Left renal cortex interstitium (tissue), 4 donors: Measurements from ENCODE around the gene IGFALS. TPM values are rescaled to one million over a fixed set of nuclear protein-coding genes. Genes with fewer than 3 reads are reported as not detected.

Experiments
- DNase-seq, 4 donors: peaks; one replicate each; pipeline ENCODE4 v3.0.0-alpha.2; 2013; ENCODE audit warnings: low read depth in 4 of 4, low spot score in 2 of 4, missing footprints in 1 of 4
- polyA plus RNA-seq, 4 donors: library from polyadenylated mRNA; unstranded; fragments of 120-200 nt; gene quantifications; one replicate each; pipeline ENCODE4 v1.2.1, GENCODE V29; 2013; ENCODE audit not compliant: insufficient read length in 4 of 4

The IGFALS gene
- polyA plus RNA-seq, 4 donors: 2.4 to 4.3 (median 3.4) TPM

DNA sequence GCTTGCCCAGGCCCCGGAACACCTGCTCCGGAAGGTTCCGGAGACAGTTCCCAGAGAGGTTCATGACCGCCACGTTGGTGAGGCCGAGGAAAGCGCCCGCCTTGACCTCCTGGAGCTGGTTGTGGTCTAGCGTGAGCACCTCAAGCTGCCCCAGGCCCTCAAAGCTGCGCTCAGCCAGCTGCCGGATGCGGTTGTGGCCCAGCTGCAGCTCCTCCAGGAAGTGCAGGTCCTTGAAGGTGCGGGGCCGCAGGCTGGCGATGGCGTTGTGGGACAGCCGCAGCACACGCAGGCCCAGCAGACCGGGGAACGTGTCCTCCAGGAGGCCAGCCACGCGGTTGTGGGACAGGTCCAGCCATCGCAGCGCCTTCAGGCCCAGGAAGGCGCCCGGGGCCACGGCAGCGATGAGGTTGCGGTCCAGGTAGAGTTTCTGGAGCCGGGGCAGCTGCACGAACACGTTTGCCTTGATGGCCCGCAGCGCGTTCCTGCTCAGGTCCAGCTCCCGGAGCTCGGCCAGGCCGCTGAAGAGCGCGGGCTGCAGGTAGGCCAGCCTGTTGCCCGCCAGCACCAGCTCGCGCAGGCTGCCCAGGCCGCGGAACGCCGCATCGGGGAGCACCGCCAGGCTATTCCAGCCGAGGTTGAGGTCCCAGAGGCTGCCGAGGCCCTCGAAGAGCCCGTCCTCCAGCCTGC, 2.1 kb downstream of the IGFALS start:
- DNase-seq: no peak

DNA sequence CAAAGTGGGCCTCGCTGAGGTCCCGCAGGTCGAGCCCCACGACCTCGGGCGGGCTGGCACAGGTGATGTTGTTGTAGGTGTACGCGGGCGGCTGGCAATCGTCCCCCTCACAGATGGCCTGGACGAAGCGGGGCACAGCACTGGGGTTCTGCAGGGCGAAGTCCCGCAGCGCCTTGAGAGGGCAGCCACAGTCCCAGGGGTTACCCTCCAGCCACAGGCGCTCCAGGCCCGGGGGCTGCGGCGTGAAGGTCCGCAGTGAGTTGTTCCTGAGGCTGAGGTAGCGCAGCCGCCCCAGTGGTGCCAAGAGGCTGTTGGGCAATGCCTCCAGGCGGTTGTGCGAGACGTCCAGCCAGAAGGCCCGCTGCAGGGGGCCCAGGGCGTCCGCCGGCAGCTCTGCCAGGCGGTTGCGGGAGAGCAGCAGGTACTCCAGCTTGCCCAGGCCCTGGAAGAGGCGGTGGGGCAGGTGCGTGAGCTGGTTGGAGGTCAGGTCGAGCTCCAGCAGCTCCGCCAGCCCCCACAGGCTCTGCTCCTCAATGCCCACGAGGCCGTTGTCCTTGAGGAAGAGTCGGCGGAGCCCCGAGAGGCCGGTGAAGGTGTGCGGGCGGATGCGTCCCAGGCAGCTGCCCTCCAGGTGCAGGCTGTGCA, 2.8 kb downstream of the IGFALS start:
- no peak for DNase-seq

DNA sequence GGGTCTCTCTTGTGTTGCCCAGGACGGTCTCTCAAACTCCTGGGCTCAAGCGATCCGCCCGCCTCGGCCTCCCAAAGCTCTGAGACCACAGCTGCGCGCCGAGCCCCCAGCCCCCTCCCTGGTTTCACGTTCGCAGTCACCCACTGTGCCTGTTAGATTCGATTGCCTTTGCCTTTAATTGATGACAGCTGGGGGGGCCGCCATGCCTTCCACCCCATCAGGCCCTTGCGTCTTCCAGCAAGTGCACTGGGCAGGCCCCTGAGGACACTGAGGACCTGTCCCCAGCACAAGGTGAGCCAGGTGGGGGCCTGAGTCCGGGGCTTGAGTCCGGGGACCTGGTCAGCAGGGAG, 3.3 kb downstream of the IGFALS start:
- DNase-seq: no peak

DNA sequence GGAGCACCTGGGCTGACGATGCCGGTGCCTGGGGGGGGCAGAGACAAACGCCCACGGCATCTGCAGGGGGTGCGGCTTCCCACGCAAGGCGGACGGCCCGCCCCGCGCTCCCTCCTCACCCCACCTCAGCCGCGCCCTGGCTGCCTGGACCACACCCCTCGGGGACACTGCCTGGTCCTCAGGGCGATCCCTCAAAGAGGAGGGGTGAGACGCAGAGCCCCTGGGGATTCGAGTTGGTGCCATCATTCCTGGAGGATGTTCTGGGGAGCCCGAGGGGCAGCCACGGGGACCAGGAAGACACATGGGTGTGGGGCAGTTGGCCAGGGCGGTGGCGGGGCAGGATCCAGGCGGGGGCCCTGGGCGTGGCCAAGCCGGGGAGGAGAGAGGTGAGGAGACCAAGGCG, 3.9 kb downstream of the IGFALS start:
- no peak for DNase-seq

DNA sequence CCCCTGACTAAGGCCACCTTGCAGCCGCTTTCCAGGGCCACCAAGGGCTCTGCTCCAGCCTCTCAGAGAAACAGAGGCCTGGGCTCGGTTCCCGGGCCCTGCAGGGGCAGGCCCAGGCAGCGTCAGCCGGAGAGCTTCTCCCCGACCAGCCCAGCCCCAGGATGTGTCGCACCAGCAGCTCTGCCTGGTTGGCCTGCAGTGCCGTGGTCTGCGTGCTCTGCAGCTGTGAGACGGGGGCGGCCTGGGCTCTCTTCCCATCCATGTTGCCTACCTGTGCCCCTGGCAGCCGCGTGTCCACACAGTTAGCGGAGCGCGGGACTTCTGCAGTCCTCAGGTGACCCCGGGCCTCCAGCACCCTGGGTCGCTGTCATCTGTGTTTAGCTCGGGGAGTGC, 4.8 kb downstream of the IGFALS start:
- no peak for DNase-seq

DNA sequence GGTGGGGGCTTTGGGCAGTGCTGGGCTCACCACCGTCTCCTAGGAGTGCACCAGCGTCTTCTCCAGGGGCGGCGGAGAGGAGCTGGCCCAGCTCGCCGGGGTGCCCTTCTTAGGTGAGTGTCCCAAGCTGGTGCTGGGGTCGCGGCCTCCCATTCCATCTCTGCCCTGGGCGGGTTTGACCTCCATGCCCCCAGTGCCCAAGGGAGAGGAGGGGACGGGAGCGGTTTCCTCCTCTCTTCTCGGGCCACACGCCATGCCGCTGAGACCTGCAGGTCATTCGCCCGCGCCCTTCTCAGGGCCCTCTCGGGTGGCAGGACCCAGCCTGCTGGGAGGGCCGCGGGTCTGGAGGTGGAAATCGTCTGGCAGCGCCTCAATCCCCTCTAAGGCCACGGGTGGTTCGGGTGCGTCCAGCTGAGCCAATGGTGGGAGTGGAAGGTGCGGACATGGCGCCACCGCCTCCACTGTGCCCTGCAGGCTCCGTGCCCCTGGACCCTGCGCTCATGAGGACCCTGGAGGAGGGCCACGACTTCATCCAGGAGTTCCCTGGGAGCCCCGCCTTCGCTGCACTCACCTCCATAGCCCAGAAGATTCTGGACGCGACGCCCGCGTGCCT, 5.3 kb downstream of the IGFALS start:
- no peak for DNase-seq

DNA sequence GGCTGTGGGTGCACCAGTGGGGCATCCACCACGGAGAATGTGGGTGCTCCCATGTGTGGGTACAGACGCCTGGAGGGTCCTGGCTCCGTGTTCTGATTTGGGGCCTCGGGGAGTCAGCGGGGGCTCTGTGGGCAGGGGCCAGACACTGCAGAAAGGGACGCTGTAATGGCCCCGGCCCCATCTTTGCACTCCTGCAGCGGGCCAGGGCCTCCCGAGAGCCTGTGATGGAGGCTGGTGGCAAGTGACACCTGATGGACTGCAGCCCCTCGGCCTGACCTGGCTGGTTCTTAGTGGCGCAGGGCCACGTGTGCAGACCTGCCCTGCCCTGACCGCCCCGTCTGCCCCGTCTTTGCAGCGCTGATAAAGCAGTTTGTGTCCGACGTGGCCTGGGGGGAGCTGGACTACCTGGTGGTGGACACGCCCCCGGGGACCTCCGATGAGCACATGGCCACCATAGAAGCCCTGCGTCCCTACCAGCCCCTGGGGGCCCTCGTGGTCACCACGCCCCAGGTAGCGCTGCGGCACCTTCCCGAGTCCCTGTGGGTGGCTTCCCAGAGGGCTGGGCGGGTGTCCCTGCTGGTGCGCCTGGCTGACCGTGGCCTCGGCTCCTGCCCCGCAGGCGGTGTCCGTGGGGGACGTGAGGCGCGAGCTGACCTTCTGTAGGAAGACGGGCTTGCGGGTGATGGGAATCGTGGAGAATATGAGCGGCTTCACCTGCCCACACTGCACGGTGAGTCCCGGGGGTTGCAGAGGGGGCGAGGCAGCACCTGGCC, 6.0 kb downstream of the IGFALS start:
- DNase-seq: no peak

DNA sequence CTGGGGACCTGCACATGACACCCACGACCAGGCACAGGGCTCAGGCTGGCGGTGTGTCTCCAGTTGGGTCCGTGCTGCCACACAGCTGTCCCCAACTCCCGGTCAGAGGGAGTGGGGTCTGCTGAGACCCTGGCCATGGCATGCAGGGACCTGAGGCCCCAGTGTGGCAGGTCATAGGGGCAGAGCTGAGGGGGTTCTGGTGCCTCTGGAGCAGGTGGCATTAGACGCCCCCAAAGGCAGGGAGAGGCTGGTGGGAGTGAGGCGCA, 6.5 kb downstream of the IGFALS start:
- DNase-seq: no peak

DNA sequence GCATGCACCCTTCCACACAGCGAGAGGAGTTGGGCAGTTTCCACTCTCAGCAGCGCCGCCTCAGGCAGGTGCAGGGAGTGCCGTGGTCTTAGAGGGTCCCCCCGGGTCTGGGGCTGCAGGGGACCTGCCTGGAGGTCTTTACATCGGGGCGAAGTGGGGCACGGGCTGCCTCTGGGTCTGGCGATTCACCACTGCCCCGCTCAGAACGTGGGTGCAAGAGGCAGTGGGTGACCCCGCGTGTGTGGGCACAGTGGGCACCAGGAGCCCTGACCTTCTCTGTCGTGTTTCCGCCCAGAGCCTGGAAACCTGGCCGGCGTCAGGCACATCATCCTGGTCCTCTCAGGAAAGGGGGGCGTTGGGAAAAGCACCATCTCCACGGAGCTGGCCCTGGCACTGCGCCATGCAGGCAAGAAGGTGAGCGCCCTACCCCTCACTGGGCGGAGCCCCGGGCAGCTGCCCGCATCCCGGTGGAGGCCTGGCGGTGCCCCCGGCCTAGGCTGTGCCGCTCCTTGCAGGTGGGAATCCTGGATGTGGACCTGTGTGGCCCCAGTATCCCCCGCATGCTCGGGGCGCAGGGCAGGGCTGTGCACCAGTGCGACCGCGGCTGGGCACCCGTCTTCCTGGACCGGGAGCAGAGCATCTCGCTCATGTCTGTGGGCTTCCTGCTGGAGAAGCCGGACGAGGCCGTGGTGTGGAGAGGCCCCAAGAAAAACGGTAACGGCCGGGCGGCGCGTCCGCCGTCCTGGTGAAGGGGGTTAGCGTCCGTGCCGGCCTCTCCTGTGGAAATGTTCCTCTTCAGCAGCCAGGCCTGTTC, 7.1 kb downstream of the IGFALS start:
- DNase-seq: no peak

DNA sequence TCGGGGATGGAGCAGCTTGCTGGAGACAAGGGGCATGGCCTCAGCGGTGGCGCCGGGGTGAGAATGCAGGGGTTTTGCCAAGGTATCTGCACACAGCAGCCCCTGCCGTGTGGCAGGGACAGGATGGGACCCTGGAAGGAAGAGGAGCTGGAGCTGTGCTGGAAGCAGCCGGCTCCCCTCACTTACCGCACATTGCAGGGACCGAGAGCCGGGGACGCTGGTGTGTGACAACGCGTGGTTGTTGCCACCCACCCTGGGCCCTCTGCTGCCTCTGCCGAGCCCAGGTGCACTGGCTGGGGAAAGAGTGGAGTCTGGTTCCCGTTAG, 7.7 kb downstream of the IGFALS start:
- DNase-seq: no peak

DNA sequence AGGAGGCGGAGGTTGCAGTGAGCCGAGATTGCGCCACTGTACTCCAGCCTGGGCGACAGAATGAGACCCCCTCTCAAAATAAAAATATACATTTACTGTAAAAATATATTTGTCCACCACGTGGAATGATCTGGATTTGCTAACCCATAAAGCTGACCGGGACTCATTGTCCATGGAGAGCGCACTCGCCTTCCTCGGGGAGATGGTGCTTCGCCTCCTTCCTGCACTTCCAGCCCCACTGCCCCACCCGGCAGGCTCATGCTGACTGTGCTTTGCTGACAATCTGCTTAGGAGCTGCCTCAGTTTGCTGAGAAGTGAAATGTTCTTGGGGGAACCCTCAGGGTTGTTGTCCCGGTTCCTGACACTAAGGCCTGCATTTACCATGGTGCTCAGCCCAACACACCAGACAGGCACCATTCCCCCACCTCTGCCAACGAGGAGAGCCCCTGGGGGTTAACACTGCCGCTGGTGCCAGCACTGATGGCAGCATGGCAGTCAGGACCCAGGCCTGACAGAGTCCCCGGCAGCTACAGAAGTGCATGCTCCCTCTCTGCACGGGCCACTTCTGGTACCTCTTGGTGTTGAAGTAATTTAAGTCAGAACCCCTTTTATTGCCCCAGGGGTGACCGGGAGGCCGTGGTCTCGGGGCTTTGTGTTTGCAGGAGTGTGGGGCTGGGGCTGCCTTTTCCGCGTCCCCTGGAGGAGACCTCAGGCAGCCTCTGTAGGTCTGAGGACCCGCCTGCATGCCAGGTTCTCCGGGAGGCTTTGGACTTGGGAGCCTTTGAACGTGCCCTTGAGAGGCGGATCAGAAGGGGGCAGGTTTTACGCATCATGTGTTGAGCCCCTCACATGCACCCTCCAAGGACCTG, 8.3 kb downstream of the IGFALS start:
- DNase-seq: no peak

DNA sequence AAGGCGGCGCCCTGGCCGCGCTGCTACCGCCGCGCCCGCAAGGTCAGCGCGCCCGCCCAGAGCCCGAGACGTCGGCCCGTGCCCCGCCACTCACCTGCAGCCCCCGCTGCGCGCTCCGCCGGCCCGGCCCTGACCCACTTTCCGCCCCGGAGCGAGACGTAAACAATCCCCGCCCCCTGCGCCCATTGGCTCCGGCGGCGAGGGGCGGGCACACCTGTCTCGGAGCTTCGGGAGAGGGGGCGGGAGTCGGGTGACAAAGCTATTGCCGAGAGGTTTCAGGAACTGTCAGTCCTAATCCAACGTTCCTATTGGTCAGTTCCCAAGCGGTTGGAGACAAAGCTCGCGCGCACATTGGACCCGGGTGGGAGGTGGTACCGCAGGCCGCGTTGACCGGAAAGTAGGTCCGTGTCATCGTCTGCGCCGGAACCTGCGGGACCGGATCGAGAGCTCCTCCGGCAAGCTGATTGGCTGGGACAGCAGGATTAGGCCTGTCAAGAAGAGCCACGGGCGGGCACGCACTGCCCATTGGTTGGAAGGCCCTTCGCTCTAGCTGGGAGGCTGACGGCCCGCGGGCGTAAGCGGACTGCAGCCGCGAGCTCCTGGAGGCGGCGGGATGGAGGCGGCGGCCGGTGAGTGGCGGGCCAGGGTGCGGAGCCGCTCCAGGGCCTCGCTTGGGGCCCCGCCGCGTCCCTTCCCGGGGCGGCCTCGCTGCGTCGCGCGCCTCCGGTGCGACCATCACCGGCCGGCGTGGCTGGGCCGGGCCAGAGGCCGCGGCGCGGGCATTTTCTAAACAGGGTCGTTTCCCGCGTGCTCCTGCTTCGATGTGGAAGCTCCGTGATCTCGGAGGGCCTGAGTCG, 10.9 kb downstream of the IGFALS start, which contains the start of the genes NUBP2 and SPSB3:
Gene NUBP2 (plus strand): TSS at position 553 of the 857 bp plus-strand sequence. CDS start 61 bp downstream, at position 614.
Gene SPSB3 (minus strand): TSS at position 164 of the 857 bp plus-strand sequence. CDS start 1,088 bp downstream, outside the sequence.
- DNase-seq: peak; percentile 98 to 100 (median 99)

DNA sequence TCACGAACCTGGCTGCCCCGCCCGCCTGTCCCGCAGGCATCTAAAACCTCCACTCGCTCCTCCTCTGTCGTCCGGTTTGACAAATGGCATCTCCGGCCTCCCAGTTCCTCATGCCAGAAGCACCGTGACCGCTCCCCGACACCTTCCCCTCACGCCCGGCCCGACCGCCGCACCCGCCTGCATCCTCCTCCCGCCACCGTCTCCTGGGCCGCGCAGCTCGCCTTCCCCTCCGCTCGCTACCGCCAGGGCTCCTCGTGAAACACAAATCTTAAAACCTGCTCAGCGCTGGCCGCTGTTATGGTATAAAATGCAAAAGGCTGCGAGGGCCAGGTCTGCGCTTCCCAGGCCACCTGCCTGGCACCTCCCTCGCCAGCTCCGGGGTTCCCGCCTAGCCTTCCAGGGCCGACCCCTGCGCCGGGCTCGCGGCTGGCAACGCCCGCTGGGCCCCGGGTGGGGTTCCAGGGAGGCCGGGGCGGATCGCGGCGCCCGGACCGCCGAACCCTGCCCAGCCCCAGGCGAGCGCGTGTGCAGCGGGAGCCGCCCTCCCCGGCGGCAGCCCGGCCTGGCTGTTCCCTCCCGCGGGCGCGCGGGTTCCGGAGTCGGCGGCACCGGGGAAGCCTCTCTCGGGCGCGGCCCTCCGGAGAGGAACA, 11.6 kb downstream of the IGFALS start:
- no peak for DNase-seq

DNA sequence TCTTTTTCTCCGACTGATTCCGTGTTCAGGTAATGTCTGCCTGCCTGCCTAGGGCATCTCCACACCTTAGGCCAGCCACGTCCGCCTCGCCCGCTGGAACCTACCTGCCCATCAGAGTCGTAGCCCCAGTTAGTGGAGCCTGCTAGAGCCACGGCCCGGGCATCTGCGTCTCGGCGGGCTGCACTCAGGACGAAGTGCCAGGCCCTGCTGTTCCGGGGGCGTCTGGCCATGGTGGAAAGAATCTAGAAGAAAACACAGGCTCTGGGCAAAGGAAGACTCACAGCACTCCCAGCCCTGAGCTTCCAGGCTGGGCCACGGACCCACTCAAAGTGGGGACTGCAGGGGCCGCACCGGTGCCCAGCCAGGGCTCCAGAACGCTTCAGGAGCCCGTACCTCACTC, 12.3 kb downstream of the IGFALS start:
- DNase-seq: no peak

DNA sequence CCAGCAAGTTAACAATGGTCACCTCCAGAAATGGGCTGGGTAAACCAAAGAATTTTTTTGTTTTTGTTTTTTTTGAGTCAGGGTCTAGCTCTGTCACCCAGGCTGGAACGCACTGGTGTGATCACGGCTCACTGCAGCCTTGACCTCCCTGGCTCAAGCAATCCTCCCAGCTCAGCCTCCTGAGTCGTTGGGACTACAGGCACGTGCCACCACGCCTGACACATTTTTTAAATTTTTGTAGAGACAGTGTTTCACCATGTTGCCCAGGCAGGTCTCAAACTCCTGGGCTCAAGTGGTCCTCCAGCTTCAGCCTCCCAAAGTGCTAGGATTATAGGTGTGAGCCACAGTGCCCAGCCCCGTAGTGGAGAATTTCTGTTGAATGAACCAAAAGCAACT, 12.8 kb downstream of the IGFALS start:
- DNase-seq: no peak

DNA sequence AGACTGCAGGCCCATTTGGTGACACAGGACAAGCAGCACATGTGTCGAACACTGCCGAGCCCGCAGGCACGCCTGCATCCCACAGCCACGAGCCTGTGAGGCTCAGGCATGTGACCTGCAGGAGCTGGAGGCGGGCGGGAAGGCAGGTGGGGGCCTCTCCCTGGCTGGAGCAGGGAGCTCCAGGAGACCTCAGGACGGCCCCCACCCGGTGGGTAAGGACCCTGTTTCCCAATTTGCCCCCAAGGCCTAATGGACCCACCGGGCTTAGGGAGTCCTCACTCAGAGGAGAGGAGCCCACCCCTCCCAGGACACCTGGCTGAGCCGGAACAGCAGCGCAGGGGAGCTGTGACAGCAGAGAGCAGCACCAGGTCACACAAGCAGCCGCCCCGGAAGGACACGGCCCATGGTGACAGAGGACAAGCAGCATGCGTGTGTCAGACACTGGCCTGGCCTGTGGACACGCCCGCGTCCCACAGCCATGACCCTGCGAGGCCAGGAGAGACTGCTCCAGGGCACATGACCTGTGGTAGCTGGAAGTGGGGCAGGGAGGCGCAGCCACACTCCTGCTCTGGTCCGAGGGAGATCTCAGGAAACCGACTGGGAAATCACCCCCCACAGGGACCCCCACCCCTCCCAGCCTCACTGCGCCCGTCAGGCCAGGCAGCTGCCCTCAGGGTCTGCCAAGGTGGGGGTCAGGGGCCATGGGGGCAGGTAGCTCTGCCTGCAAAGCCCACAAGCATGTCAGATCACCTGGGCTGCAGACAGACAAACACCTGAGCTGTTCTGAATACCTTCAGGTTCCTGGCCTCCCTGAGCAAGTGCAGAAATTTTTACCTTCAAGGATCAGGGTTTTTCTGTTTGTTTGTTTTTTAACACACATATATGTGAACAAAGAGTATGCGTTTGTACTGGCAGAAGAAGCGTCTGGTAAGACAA, 13.5 kb downstream of the IGFALS start:
- DNase-seq: no peak

DNA sequence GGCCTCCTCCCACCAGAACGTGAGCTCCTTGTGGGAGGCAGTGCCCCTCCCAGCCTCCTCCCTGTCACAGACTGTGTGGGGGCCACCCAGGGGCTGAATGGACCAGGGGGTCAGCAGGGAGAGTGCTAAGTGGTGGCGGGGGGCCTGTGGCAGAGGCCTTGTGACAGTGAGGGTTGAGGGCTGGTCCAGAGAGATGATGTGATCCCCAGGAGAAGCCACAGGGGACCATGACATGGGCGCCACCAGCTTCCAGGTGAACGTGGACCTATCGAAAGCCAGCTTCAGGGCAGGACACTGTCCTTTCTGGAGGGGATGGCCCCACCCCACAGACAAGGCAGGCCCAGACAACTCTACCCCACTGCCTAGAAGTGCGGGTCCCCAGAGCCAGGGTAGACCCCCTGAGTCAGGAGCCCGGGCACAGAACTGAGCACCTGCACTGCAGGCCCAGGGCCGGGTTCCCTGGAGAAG, 14.2 kb downstream of the IGFALS start:
- DNase-seq: no peak
